ENCODE results near the gene PCBP1. TPM values are rescaled to one million over a fixed set of nuclear protein-coding genes. Genes with fewer than 3 reads are reported as not detected.
"Not testable (repeated sequence)": the region's sequence is repeated elsewhere in the genome, so short reads cannot be mapped to it uniquely, and the experiment has no call there.

PCBP1 gene
- polyA plus RNA-seq, 1 experiment, result 87.4 TPM

- H3K4me3 ChIP-seq (ENCODE audit: low read depth, low read length), result no peak overlapping the region
- no peak for TF ChIP-seq CTCF (IDR thresholded peaks at IDR 0.05; ENCODE audit: insufficient read depth, low read depth, low read length)
- no peaks in the 10 kb centered on the region for H3K27me3 ChIP-seq (ENCODE audit: control insufficient read depth, insufficient read depth, low read length)
- H3K36me3 ChIP-seq (ENCODE audit: control insufficient read depth, insufficient read depth, low read length), result no peaks in the 10 kb centered on the region
- CTCF ChIA-PET, result interaction anchor here (0.6 kb wide), 1 partner anchor 129 kb away, joined by 5 read pairs; no protein-coding TSS in a partner anchor
- POLR2A ChIA-PET, result no interaction called here
- no peak for DNase-seq (ENCODE audit: low read depth)
These were observed 8.7 kb downstream of the PCBP1 start for GRCh38 chr2:70095720-70096670.

- CTCF ChIA-PET, result no interaction called here
- TF ChIP-seq CTCF (IDR thresholded peaks at IDR 0.05; ENCODE audit: insufficient read depth, low read depth, low read length), result no peak
- DNase-seq (ENCODE audit: low read depth), result no peak
- Histone ChIP-seq H3K27me3 (ENCODE audit: control insufficient read depth, insufficient read depth, low read length) (no peaks in the 10 kb centered on the region), H3K36me3 (ENCODE audit: control insufficient read depth, insufficient read depth, low read length) (no peaks in the 10 kb centered on the region), H3K4me3 (ENCODE audit: low read depth, low read length) (no peak overlapping the region)
- POLR2A ChIA-PET, result no interaction called here
These were observed 10.8 kb downstream of the PCBP1 start for GRCh38 chr2:70098032-70098431.

GRCh38 chr2:70099270-70099669 is 12.0 kb downstream of the PCBP1 start:
- ChIA-PET POLR2A (no interaction called here), CTCF (interaction anchor here (0.7 to 0.9 kb wide), 2 partner anchors 12 to 28 kb away, joined by 3 read pairs; no protein-coding TSS in a partner anchor)
- DNase-seq (ENCODE audit: low read depth), result no peak

GRCh38 chr2:70101174-70101573 is 13.9 kb downstream of the PCBP1 start:
- DNase-seq (ENCODE audit: low read depth), result no peak
- TF ChIP-seq CTCF (IDR thresholded peaks at IDR 0.05; ENCODE audit: insufficient read depth, low read depth, low read length), result no peak
- POLR2A ChIA-PET, result no interaction called here
- no peaks in the 10 kb centered on the region for H3K36me3 ChIP-seq (ENCODE audit: control insufficient read depth, insufficient read depth, low read length)
- no peak overlapping the region for H3K4me3 ChIP-seq (ENCODE audit: low read depth, low read length)
- CTCF ChIA-PET, result interaction anchor here (0.6 kb wide), 1 partner anchor 10 kb away, joined by 3 read pairs; no protein-coding TSS in a partner anchor
- H3K27me3 ChIP-seq (ENCODE audit: control insufficient read depth, insufficient read depth, low read length), result no peaks in the 10 kb centered on the region

More at GRCh38 chr2:70099270-70099669, 12.0 kb downstream of the PCBP1 start:
- H3K27me3 ChIP-seq (ENCODE audit: control insufficient read depth, insufficient read depth, low read length), result no peaks in the 10 kb centered on the region
- H3K36me3 ChIP-seq (ENCODE audit: control insufficient read depth, insufficient read depth, low read length), result no peaks in the 10 kb centered on the region
- no peak for TF ChIP-seq CTCF (IDR thresholded peaks at IDR 0.05; ENCODE audit: insufficient read depth, low read depth, low read length)
- no peak overlapping the region for H3K4me3 ChIP-seq (ENCODE audit: low read depth, low read length)

- H3K4me3 ChIP-seq (ENCODE audit: low read depth, low read length); DNase-seq (ENCODE audit: low read depth); H3K27me3 ChIP-seq (ENCODE audit: control insufficient read depth, insufficient read depth, low read length); POLR2A ChIA-PET; H3K36me3 ChIP-seq (ENCODE audit: control insufficient read depth, insufficient read depth, low read length): not testable (repeated sequence)
- CTCF ChIA-PET, result interaction anchor here (0.6 kb wide), 1 partner anchor 9 kb away, joined by 3 read pairs; no protein-coding TSS in a partner anchor
These were observed 14.4 kb downstream of the PCBP1 start for GRCh38 chr2:70101686-70102085.

GRCh38 chr2:70102323-70102905 is 15.1 kb downstream of the PCBP1 start:
- H3K36me3 ChIP-seq (ENCODE audit: control insufficient read depth, insufficient read depth, low read length); DNase-seq (ENCODE audit: low read depth); POLR2A ChIA-PET; CTCF ChIA-PET; H3K27me3 ChIP-seq (ENCODE audit: control insufficient read depth, insufficient read depth, low read length); H3K4me3 ChIP-seq (ENCODE audit: low read depth, low read length): not testable (repeated sequence)
